Gastrocnemius medialis (tissue), 4 donors: ENCODE data around the gene GJA10.

Experiments used
- CTCF ChIP-seq, 5 experiments: fragments of 450-650 bp in 3 of 5; fragments of 200-600 bp in 2 of 5; sonication (generic) in 2 of 5; IDR thresholded peaks in 4 of 5; conservative IDR thresholded peaks in 1 of 5; 1 replicate in 4 of 5; 2 replicates in 1 of 5; pipeline ENCODE4 v1.5.1; 2016 to 2019; ENCODE audit warnings: antibody characterized with exemption in 5 of 5, mild to moderate bottlenecking in 3 of 5, moderate library complexity in 3 of 5
- POLR2A ChIP-seq, 2 donors: fragments of 450-650 bp; IDR thresholded peaks; one replicate each; pipeline ENCODE4 v1.6.1; 2017; ENCODE audit warnings: antibody characterized with exemption in 2 of 2, mild to moderate bottlenecking in 2 of 2, moderate library complexity in 2 of 2

- TF ChIP-seq CTCF (IDR thresholded peaks at IDR 0.05 in 4 of 5, conservative IDR thresholded peaks at IDR 0.05 in 1 of 5) (no peak), POLR2A (IDR thresholded peaks at IDR 0.05) (no peak)
Observed at GRCh38 chr6:89930789-89931188, 36.5 kb downstream of the GJA10 start.
